ENCODE results near the gene FGD1.
A peak's percentile ranks its signal among the peaks of the same experiment; 100 is the strongest.

The FGD1 gene

GRCh38 chrX:54529151-54529550 is 33.1 kb upstream of the FGD1 start:
- no peak for DNase-seq
- Mint-ChIP-seq H3K4me3 (peak overlapping the region; percentile 93), H3K9me3 (peaks cover 73% of the 10 kb centered on the region), H3K36me3 (ENCODE audit: low read depth) (peaks cover 18% of the 10 kb centered on the region), H3K27ac (no peak overlapping the region), H3K4me1 (peaks cover 32% of the 10 kb centered on the region), H3K27me3 (ENCODE audit: low read depth, poor library complexity) (no peaks in the 10 kb centered on the region)
- TF ChIP-seq CTCF (IDR thresholded peaks at IDR 0.05) = no peak

GRCh38 chrX:54509400-54509799 is 13.4 kb upstream of the FGD1 start:
- peaks cover 3% of the 10 kb centered on the region for H3K27me3 Mint-ChIP-seq (ENCODE audit: low read depth, poor library complexity)
- peak overlapping the region; percentile 40 for H3K27ac Mint-ChIP-seq

GRCh38 chrX:54496936-54497335 is 902 bp upstream of the FGD1 start:
- H3K4me1 Mint-ChIP-seq = peaks cover 59% of the 10 kb centered on the region
- no peaks in the 10 kb centered on the region for H3K36me3 Mint-ChIP-seq (ENCODE audit: low read depth)
- no peak for DNase-seq
- peaks cover 64% of the 10 kb centered on the region for H3K9me3 Mint-ChIP-seq
- no peaks in the 10 kb centered on the region for H3K27me3 Mint-ChIP-seq (ENCODE audit: low read depth, poor library complexity)
- H3K27ac Mint-ChIP-seq = peak overlapping the region; percentile 57
- H3K4me3 Mint-ChIP-seq = peak overlapping the region; percentile 79
- TF ChIP-seq CTCF (IDR thresholded peaks at IDR 0.05) = no peak

More at GRCh38 chrX:54509400-54509799, 13.4 kb upstream of the FGD1 start:
- peak; percentile 12 for DNase-seq
- no peak for TF ChIP-seq CTCF (IDR thresholded peaks at IDR 0.05)
- Mint-ChIP-seq H3K4me1 (peaks cover 11% of the 10 kb centered on the region), H3K4me3 (no peak overlapping the region), H3K9me3 (peaks cover 46% of the 10 kb centered on the region), H3K36me3 (ENCODE audit: low read depth) (peaks cover 5% of the 10 kb centered on the region)

GRCh38 chrX:54496517-54496852 is 451 bp upstream of the FGD1 start:
- peak overlapping the region; percentile 79 for H3K4me3 Mint-ChIP-seq
- H3K4me1 Mint-ChIP-seq = peaks cover 63% of the 10 kb centered on the region
- no peaks in the 10 kb centered on the region for H3K27me3 Mint-ChIP-seq (ENCODE audit: low read depth, poor library complexity)
- H3K27ac Mint-ChIP-seq = peak overlapping the region; percentile 57
- TF ChIP-seq CTCF (IDR thresholded peaks at IDR 0.05) = no peak
- H3K36me3 Mint-ChIP-seq (ENCODE audit: low read depth) = peaks cover 1% of the 10 kb centered on the region
- DNase-seq = no peak
- peaks cover 67% of the 10 kb centered on the region for H3K9me3 Mint-ChIP-seq

GRCh38 chrX:54494989-54495813 is 833 bp downstream of the FGD1 start:
- peaks cover 70% of the 10 kb centered on the region for H3K9me3 Mint-ChIP-seq
- H3K4me3 Mint-ChIP-seq = peak overlapping the region; percentile 91
- peak; percentile 39 for DNase-seq
- peaks cover 64% of the 10 kb centered on the region for H3K4me1 Mint-ChIP-seq
- no peak for TF ChIP-seq CTCF (IDR thresholded peaks at IDR 0.05)
- no peaks in the 10 kb centered on the region for H3K27me3 Mint-ChIP-seq (ENCODE audit: low read depth, poor library complexity)
- no peak overlapping the region for H3K27ac Mint-ChIP-seq
- H3K36me3 Mint-ChIP-seq (ENCODE audit: low read depth) = peaks cover 14% of the 10 kb centered on the region
